ENCODE results near the gene DHRS3.

DHRS3 gene

DNA sequence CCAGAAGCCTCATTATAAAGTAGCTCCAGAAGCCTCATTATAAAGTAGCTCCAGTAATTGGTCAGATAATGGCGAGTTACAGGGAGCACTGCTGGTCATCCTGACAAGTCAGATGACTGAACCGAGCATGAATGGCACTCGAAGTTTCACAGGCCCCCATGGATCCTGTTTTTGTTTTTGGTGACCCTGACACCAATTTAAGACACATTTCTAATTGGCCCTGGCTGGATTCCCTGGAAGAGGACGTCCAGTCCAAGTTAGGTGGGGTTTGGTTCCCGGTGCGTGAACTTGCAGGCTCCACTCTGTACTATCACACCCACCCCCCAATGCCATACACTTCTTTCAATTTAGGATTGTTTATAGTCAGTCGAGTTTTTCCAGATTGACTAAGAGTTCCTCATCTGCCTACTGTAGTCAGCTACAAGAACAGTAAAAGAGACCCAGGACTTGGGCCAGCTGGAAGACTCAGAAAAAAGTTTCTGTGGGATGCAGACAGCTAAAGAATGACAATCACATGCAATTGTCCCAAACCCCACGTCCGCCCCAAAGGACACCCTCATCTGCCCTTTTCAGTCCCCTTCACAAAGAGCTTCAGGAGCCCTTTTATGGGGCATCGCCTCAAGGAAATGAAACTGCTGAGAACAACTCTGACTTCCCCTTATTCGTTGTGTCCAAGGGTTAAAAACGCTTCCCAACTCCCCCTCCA is 2.7 kb downstream of the DHRS3 start:
- peak; percentile 41 for DNase-seq

DNA sequence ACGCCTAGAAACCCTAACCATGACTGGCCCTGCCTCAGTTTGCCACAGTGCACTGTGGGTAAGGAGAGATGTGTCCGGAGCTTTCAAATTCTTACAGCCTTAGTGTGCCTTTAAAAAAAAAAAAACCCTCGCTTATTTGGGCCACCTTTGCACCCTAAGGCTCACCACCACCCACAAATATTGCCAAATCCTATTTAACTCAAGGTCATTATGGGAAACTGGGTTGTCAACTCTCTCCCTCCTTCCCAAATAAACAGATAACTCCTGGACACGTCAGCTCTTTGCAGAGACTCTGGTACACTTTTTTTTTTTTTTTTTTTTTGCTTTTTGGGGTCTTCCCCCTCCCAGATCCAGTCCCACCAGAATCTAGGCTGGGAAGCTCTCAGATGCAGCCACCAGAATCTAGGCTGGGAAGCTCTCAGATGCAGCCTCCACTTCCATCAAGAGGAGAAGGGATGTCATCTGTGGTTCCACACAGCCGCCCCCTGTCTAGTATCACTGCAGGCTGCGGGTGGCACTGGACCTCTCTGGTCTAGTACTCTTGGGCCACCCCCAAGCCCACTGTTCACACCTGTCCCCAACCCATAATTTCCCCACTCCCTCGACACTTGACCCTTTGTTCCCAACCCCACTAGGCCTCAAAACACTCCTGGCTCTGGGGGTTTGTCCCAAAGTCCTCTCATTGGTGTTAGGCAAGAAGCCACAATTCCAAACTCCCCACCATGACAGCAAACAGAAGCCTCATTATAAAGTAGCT is 3.4 kb downstream of the DHRS3 start:
- no peak for DNase-seq

DNA sequence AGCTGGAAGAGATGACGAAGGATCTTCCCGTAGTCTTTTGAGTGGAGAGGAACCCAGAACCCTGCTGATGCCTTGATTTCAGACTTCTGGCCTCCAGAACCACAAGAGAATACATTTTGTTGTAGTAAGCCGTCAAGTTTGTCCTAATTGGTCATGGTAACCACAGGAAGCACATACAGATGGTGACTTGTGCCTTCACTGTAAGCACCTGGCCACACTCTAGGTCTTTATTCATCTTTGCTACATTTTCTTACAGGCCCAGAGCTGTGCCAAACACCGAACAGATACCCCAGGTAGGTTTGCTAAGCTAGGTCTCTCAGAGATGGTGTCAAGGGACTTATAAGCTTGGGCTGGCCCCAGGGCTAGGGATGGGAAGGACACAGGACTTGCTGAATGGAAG is 4.8 kb downstream of the DHRS3 start:
- DNase-seq: no peak

DNA sequence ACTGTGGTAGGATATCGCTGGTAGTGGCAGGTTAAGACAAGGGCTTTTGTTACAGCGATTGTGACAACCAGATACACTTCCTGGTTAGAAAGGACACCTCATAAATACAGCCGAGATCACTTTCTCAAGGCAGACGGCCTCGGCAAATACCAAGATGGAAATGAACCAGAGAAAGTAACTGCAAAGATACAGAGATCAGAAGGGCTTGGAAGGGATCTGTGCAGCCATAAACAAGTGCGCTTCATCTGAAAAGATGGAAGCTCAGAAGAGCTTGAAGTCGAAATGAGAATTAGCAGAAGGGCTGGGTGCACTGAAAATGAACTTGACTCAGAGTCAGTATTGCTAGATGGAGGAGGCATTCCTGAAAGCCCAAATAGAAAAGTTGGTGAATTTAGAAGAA is 7.1 kb downstream of the DHRS3 start:
- DNase-seq: no peak

DNA sequence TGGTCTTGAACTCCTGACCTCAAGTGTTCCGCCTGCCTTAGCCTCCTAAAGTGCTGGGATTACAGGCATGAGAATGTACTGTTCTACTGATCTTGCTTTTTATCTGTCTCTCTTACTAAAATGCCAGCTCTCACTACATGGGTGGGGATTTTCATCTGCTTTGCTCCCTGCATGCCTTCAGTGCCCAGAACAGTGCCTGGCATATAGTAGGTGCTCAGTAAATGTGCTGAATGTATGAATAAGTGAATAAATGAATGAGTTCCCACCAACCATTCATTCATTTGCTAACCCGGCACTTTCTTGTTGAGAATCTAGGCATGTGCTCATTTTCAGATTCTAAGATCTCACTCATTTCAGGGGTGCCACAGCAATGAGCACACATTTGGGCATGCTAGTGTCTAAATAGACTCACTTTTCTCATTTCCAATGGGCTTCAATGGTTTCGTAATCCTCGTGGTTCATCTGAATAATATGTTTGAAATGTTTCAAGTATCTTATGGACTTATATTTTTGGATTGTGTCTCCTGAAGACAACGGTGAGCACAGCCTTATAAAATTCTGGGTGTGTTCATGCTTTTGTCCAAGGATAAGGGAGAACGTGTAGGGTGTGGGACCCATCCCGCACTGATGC is 7.6 kb downstream of the DHRS3 start:
- no peak for DNase-seq

DNA sequence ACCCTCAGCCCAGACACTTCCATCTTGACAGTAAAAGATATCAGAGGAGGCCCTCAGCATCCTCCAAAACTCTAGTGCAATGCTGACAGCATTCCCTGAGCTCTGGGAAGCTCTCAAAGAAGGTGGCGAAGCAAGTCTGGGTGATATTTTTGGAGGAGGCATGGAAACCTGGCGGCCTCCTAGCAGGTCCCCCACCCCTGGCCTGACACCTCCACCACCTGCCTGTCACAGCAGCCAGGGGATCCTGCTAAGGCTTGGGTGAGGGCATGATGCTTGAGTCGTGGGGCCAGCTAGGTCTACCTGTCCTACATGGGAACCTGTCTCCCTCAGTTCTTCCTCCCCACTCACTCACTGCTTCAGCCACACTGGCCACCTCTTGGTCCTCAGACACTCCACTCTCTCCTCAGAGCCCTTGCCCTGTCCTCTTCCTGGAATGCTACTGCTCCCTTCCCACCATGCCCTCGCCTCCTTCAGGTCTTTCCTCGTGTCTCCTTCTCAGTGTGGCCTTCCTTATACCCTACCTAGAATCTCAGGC is 8.5 kb downstream of the DHRS3 start:
- DNase-seq: no peak

DNA sequence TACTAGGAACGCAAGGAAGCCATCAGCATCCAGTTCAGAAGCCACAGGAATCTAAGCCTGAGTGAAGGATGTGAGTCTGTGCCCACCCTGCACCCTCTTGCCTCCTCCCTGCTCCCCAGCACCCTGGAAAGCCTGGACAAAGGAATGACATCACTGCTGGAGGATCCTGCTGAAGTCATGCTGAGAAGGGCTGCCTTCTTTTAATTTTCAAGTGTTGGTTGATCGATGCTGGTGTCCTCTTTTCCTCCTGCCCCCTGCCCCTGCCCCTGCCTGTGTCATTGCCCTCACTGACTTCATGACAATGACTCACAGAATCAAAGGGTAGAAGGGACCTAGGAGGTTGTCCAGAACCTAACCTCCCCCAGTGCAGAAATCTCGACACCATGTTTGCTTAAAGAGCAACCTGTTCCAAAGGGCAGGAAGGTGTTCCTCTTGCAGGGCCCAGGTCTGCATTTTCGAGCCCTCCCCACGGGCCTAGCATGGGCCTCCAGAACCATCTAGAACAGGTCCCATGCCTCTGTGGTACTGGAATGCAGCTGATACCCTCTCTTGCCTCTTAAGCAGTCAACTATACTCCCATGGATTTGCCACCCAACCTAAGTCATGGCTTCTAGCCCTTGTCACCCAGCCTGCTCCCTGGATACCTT is 9.6 kb downstream of the DHRS3 start:
- DNase-seq: no peak

DNA sequence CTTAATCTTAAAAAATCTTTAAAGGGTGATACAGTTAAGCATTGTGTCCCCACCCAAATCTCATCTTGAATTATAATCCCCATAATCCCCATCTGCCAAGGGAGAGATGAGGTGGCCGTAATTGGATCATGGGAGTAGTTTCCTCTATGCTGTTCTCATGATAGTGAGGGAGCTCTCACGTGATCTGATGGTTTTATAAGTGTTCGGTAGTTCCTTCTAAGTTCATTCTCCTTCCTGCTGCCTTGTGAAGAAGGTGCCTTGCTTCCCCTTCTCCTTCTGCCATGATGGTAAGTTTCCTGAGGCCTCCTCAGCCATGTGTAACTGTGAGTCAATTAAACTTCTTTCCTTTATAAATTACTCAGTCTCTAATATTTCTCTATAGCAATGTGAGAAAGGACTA is 10.7 kb downstream of the DHRS3 start:
- no peak for DNase-seq

DNA sequence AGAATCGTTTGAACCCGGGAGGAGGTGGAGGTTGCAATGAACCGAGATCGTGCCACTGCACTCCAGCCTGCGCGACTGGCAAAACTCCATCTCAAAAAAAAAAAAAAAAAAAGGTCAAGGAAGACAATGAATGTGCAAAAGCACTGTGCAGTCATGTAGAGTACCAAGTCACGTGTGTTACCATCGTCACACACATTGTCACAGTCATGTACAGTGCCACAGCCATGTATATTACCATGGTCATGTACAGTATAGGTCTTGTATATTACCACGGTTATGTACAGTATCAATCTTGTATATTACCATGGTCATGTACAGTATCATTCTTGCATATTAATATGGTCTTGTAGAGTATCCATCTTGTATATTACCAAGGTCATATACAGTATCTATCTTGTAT is 13.0 kb downstream of the DHRS3 start:
- no peak for DNase-seq

DNA sequence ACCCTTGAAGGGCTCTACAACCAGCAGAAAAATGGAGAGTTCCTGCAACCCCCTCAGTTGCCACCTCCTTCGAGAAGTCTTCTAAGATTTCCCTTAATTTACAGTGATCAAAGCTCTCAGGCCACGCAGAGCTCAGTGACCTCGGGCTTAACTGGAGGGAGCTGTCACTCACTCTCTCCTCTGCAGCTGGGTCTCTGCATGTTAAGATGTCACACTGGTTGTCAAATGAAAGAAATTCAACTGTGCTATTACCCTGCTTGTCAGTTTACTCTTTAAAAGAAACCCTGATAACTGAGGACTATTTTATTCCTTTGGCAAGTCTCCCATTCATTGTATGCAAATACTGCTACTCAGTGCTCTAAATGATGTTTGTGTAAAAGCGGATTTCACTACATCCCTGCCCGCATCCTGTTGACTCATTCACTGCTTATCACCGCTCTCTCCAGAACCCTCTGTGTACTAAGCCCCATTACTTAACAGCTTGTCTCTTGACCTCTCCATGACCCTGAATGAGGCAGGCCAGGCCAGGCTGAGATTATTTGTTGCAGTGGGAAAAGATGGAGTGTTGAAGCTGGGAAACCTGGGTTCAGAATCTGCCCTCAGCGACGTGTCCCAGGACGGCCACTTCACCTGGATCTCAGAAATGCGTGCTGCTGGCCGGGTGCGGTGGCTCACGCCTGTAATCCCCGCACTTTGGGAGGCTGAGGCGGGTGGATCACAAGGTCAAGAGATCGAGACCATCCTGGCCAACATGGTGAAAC is 13.7 kb downstream of the DHRS3 start:
- DNase-seq: peak; percentile 41

DNA sequence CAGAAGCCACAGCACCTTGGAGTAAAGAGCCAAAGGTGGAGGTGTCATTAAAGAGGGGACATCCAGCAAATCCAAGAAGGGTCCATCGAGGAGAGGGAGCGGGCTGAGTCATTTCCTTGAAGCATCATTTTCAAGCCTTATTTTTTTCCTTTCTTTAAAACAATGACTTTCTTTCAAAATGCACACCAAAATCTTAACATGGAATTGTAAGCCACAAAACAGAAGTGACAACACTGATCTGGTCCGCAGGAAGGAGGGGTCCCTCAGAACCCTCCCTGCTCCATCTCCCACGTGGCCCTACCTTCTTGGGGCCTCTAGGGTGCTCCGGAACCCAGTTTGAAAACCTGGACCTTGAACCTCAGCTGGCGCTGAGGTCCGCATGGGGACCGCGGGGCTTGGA is 14.8 kb downstream of the DHRS3 start:
- DNase-seq: no peak

DNA sequence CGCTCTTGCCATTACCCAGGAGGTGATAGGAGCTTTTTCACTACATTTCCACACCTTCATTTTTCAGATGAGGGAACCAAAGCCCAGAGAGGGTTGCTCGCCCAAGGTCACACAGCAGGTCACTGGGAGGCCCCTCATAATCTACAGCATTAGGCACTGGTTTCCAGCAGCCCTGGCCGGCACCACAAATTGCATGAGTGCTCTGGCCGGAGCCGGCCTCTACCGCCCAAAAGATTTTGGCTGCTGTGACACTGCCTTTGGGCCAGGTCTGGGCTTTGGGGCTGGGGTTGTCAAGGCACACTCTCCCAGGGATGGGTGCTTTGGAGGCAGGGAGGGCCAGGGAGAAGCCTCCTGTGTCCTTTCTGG is 15.4 kb downstream of the DHRS3 start:
- DNase-seq: no peak

DNA sequence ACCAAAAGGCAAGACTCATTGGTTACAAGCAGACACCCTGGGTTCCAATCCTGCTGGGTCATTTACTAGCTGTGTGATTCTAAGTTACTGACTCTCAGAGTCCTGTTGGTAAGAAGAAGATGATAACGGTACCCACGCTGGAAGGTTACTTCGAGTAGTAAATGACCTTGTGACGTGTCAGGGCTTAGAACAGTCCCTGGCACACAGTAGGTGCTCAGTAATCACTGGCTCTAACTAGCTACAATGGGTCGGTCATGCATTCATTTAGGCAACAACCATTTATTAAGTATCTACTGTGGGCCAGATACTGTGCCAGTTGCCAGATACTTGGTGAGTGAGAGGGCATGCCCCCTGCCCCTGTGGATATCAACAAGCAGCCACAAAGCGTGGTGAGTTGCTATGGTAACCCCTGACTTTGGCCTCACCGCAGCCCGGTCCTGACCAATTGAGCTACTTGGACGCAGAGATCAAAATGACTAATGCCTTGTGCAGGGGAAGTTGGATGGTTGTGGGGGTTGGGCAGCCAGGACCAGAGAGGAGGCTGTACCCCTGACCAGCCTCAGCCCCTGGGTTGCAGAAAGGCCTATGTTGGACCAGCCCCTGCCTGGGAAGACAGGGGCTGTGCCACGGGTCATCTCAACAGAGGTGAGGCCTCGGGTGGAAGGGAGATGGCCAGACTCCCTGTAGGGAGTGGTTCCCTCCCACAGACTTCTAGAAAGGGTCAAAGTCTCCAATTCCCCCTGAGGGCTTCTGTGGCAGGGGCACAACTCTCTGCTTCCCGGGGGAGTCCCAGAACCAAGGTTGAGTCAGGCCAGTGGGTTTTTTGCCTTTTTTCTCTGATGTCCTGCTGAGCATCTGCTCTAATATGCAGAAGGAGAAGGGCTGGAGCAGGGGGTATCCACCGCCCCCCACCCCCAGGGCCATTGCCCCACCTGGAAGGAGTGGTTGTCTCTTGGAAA is 16.0 kb downstream of the DHRS3 start:
- DNase-seq: no peak

DNA sequence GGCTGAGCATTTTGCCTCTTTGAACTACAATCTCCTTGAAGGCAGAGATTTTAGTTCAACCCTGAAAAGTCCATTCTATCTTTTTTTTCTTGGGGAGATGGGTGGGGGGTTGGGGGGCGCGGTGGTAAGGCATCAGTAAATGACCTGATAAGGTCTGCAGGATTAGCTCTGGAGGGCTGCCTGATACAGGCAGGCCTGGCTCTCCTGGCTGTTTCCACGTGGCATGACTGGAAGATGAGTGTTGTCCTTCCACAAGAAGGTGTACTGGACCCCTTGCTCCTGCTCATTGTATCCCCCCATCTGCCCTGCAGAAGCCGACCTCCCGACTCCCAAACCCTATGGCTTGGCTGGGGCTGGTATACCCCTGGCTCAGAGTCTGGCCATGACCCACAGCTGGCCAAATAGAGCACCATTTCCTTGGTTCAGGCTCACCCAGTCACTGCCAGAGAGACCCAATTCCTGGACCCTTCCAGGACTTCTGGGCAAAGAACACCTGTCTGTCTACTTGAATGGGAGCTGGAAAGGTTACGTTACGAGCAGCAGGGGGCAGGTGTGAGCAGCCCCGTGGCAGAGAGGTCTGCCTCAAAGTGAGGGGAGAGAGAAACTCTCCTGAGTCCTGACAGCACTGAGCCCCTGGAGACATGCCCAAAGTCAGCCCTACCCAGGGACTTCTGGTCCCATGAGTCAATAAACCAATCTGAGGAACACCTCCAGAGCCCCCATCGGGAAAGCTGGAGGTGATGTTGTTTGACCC is 17.0 kb downstream of the DHRS3 start:
- DNase-seq: peak; percentile 45

DNA sequence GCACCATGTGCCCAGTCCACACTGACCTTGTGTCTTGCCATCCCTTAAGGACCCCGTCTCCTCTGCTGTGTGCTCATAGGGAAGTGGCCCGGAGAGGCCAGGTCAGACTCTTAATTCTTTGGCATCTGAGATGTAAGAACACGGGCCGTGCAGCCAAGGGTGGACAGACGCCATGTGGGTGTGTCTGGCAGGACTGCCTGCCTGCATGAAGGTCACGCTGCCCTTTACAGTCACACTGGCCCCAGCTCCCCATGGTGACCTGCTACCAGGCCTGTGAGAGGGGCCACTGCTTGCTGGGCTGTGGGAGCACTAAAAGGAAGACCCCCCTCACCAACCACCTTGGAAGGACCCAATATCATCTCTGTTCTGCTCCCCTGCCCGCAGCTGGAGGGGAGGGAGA is 17.7 kb downstream of the DHRS3 start:
- DNase-seq: no peak

DNA sequence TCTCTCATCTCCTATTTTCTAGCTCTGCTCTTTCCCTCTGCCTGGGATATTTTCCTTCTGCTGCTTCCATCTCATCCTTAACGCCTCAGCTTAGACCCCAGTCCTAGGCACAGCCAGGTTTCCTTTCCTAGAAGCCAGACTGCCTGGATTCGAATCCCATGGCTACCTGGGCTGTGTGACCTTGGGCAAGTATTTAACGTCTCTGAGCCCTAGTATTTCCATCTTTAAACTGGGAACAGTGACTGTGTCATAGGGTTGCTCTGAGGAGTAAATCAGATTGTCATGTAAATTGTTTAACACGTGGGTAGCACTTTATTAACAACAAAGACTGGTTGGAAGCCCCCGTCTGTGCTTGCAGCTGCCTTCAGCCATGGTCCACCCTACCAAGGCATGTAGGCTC is 18.4 kb downstream of the DHRS3 start:
- no peak for DNase-seq

DNA sequence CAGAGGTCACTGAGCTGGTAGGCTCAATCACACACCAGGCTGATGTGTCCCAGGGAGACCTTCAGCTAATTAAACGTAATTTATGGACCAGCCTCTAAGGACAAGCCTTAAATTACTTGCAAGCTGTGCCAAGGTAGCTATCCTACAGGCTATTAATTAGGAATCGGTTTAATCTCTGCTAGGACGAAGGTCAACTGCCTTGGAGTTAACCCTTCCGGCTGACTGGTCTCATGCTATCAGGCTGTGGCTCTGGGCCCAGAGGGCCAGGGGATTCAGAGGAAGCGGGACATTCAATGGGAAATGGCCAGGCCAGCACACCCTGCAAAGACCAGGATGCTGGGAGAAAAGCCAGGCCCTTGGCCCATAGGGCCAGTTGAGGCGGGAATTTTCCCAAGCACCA is 19.0 kb downstream of the DHRS3 start:
- peak; percentile 88 for DNase-seq

DNA sequence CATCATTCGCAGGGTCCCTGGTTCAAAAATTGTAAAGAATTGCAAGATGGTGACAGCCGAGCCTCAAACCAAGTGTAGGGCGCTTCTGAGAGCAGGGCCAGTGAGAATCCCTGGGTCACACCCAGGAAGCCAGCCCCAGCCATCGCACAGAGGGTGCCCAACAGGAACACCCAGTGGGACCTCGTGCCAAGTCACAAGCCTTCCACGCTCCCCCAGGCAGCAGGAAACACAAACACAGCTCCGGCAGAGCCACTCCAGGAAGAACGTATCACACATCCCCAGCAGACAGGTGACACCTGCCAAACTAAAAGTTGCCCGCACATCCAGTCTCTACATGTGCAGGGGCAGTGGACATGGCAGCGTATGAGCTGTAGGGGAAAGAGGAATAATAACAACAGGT is 20.2 kb downstream of the DHRS3 start:
- peak; percentile 68 for DNase-seq

DNA sequence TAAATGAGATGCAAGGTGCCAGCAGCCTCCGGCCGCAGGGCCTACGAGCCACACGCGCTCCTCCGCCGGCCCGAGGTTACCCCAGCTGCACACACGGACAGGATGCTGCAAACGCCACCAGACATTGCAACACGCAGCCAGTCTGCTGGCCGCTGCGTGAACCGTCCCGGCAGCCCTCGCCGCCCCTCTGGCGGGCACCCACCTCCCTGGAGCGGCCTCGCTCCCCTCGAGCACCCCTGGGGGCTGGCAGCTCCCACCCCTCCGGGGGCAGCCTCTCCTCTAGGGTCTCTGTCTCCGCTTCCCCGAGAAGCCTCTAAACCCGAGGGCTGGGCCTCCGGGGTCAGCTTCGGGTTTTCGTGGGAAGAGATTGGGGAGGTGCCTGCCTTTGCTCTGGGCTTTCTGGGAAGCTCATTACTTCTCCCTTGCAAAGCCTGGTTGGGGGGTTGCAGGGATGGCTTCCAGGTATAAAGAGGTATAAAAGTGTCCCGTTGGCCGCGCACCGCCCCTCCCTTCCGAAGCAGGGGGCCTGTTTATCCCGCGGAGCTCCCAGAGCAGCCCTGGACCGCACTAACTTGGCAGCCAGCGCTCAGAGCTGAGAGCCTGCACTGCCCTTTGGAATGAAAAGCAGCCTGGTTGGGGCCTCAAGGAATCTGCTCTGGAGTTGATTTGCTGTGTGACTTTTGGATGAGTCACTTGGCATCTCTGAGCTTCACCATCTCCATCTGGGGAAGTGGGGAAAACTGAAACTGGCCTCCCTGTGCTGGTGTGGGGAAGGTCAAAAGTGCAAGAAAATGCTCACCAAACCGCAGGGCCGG is 21.8 kb downstream of the DHRS3 start:
- peak; percentile 85 for DNase-seq

DNA sequence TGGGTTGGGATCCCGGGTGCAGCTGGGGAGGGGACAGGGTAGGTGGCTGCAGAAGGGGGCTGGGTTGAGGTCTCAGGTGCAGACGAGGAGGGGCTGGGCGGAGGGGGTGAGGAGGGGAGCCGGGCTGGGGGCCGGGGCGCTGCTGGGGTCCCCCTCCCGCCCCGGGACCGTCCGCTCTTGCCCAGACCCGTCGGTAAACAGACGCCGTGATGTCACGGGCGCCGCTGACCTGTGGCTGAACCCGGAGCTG is 22.3 kb downstream of the DHRS3 start:
- no peak for DNase-seq

Measured in NCI-H69 (cell line).